HFFc6 (cell line): Measurements from ENCODE around the gene MAP6D1. TPM values are rescaled to one million over a fixed set of nuclear protein-coding genes. Genes with fewer than 3 reads are reported as not detected.

Experiments used
- DNase-seq: peaks from one replicate; pipeline ENCODE4 v3.0.0-alpha.2; 2018
- H3K27ac Mint-ChIP-seq: 2 replicates; pipeline ENCODE4 v1.8.0; 2020; ENCODE audit warnings: mild to moderate bottlenecking, mixed read lengths
- H3K27me3 Mint-ChIP-seq: 2 replicates; pipeline ENCODE4 v1.8.0; 2021; ENCODE audit warnings: mild to moderate bottlenecking, moderate library complexity, mixed read lengths; ENCODE audit not compliant: insufficient read depth
- H3K36me3 Mint-ChIP-seq: 2 replicates; pipeline ENCODE4 v1.8.0; 2021; ENCODE audit warnings: low read depth, mixed read lengths
- H3K4me1 Mint-ChIP-seq: 2 replicates; pipeline ENCODE4 v1.8.0; 2020; ENCODE audit warnings: low read depth, mixed read lengths
- H3K4me3 Mint-ChIP-seq: 2 replicates; pipeline ENCODE4 v1.8.0; 2020; ENCODE audit warnings: mild to moderate bottlenecking, moderate library complexity, mixed read lengths
- H3K9me3 Mint-ChIP-seq: 2 replicates; pipeline ENCODE4 v1.8.0; 2020; ENCODE audit warnings: mild to moderate bottlenecking, mixed read lengths
- CTCF ChIP-seq: fragments of 200-600 bp; sonication (generic); IDR thresholded peaks from 2 replicates; pipeline ENCODE4 v1.5.0; 2021; ENCODE audit warnings: antibody characterized with exemption, mild to moderate bottlenecking
- total RNA-seq, 6 experiments: library from RNA; stranded (reverse); fragmentation: NEBNext Ultra II Directional; extraction: Animal tissue kit (Norgen Biotek cat#: 25700); gene quantifications; 2 replicates in 1 of 6; 3 replicates in 5 of 6; pipeline ENCODE4 v1.2.3, GENCODE V29; 2021

Gene MAP6D1
- total RNA-seq, 6 experiments from 2014 or later: 2.9 to 4.1 (median 3.7) TPM

DNA sequence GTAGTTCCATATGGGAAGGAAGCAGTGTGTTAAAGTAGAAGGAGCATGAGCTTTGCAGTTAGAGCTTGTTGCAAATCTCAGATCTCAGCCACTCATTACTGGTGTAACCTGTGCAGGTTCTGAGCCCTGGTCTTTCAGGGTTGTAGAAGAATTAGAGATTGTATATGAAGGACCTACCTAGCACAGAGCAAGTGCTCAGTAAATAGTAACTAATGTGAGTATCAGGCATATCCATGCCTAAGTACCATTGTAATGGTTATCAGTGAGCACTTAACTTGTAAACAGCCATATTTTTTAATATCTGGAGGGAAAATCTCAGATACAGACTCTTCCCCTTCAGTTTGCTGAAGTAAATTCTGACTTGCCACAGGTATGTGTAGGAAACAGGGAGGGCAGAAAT lies 59.3 kb downstream of the MAP6D1 start:
- Mint-ChIP-seq H3K4me1 (peaks cover 23% of the 10 kb centered on the region), H3K27ac (no peak overlapping the region), H3K9me3 (no peaks in the 10 kb centered on the region), H3K27me3 (no peaks in the 10 kb centered on the region), H3K36me3 (peaks cover 20% of the 10 kb centered on the region), H3K4me3 (no peak overlapping the region)
- DNase-seq: no peak
- TF ChIP-seq CTCF: no peak

Other genes starting within 250 kb of the MAP6D1 start
- 10 to 100 TPM in 1 of 6 experiments, 1 to 10 TPM in 5; 5.6 to 15.1 (median 6.7) TPM for gene KLHL24, start 190.0 kb downstream of the MAP6D1 start, total RNA-seq
- gene YEATS2, start 127.8 kb downstream of the MAP6D1 start, total RNA-seq: 10 to 100 TPM; 19.0 to 24.6 (median 20.7) TPM
- gene PARL, start 59.3 kb upstream of the MAP6D1 start, total RNA-seq: 10 to 100 TPM; 64.7 to 82.5 (median 81.4) TPM
- gene ABCC5, start 192.3 kb upstream of the MAP6D1 start, total RNA-seq: 10 to 100 TPM; 16.6 to 19.6 (median 17.4) TPM
- not detected for gene HTR3D, start 206.2 kb upstream of the MAP6D1 start, total RNA-seq
- not detected for gene HTR3C, start 227.5 kb upstream of the MAP6D1 start, total RNA-seq